T-helper 2 cell (primary cell): ENCODE results near the gene HBA1.
"Not testable (repeated sequence)": the region's sequence is repeated elsewhere in the genome, so short reads cannot be mapped to it uniquely, and the experiment has no call there.

Source experiments
- DNase-seq, 5 experiments: peaks; one replicate each; pipeline versions ENCODE4 v3.0.0 to v3.0.0-alpha.2; 2012 to 2022
- total RNA-seq, 2 donors: gene quantifications; one replicate each; lab custom pipeline; 2026; lab: John Stamatoyannopoulos, UW

The HBA1 gene
- total RNA-seq, result 0 reads per million in 2 donors

- not testable (repeated sequence) for DNase-seq
Observed at GRCh38 chr16:176477-177382, at the start of gene HBA1. HBA1 (plus strand) TSS chr16:176680; CDS start chr16:176717, 37 bp downstream.

GRCh38 chr16:129075-129474 lies 47.4 kb upstream of the HBA1 start:
- peak in 1 of 5 experiments; percentile 17 for DNase-seq

GRCh38 chr16:130533-131173 lies 45.8 kb upstream of the HBA1 start:
- DNase-seq, result peak in 1 of 5 experiments; percentile 13

- no peak for DNase-seq
Observed at GRCh38 chr16:132120-132519, 44.4 kb upstream of the HBA1 start.

- no peak for DNase-seq
Observed at GRCh38 chr16:133716-134115, 42.8 kb upstream of the HBA1 start.

GRCh38 chr16:138049-138417 lies 38.4 kb upstream of the HBA1 start:
- peak in 4 of 5 experiments; percentile 9 to 41 (median 14) for DNase-seq

GRCh38 chr16:140175-140857 lies 36.2 kb upstream of the HBA1 start:
- no peak for DNase-seq

GRCh38 chr16:142405-142967 lies 34.0 kb upstream of the HBA1 start:
- DNase-seq, result no peak

GRCh38 chr16:143047-143446 lies 33.4 kb upstream of the HBA1 start:
- no peak for DNase-seq

- no peak for DNase-seq
Observed at GRCh38 chr16:143456-143855, 33.0 kb upstream of the HBA1 start.

- no peak for DNase-seq
Observed at GRCh38 chr16:144797-145252, 31.7 kb upstream of the HBA1 start.

GRCh38 chr16:146646-147045 lies 29.8 kb upstream of the HBA1 start:
- no peak for DNase-seq

- DNase-seq, result no peak
Observed at GRCh38 chr16:149024-149660, 27.3 kb upstream of the HBA1 start.

GRCh38 chr16:152141-153128 lies 24.0 kb upstream of the HBA1 start, which contains the start of gene HBZ:
HBZ (plus strand) TSS chr16:152644; CDS start chr16:152910, 266 bp downstream.
- DNase-seq, result no peak

GRCh38 chr16:153129-153521 lies 23.4 kb upstream of the HBA1 start:
- not testable (repeated sequence) for DNase-seq

- not testable (repeated sequence) for DNase-seq
Observed at GRCh38 chr16:153550-154216, 22.8 kb upstream of the HBA1 start.

- DNase-seq, result no peak
Observed at GRCh38 chr16:154217-155030, 22.1 kb upstream of the HBA1 start.

GRCh38 chr16:155031-155398 lies 21.5 kb upstream of the HBA1 start:
- no peak for DNase-seq

GRCh38 chr16:159136-159849 lies 17.2 kb upstream of the HBA1 start:
- DNase-seq, result no peak
